MM.1S (cell line): ENCODE results near the gene HDAC9.

Experiments
- EZH2 ChIP-seq: fragments of 300-600 bp; sonication (generic); optimal IDR thresholded peaks from 2 replicates; pipeline ENCODE3; 2017; ENCODE audit warnings: low read depth, mild to moderate bottlenecking, antibody characterized with exemption, low read length, mixed read lengths
- TF ChIP-seq, protein P1 (sequence below): fragments of 300-600 bp; sonication (generic); IDR thresholded peaks from 2 replicates; pipeline ENCODE4 v1.5.1; 2016; ENCODE audit warnings: antibody characterized with exemption, low read length, mixed read lengths

DNA sequence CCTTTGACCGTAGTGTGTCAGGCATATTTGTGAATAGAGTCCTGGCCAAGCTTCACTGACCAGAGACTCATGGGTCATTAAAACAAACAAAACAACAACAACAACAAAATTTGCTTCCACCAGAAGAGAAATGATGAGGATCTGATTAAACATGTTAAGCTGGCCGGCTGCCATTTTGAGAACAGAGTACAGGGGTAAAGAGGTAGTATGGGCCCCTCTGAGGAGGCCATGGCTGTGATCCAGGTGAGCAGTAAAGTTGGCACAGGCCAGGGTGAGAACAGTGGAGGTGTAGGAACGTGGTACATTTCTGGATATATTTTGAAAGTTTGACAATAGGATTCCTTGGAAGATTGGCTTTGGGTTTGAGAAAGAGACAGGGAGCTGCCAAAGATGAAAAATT, 369.4 kb downstream of the HDAC9 start:
- TF ChIP-seq EZH2, result no peak
- TF ChIP-seq, protein P1, sequence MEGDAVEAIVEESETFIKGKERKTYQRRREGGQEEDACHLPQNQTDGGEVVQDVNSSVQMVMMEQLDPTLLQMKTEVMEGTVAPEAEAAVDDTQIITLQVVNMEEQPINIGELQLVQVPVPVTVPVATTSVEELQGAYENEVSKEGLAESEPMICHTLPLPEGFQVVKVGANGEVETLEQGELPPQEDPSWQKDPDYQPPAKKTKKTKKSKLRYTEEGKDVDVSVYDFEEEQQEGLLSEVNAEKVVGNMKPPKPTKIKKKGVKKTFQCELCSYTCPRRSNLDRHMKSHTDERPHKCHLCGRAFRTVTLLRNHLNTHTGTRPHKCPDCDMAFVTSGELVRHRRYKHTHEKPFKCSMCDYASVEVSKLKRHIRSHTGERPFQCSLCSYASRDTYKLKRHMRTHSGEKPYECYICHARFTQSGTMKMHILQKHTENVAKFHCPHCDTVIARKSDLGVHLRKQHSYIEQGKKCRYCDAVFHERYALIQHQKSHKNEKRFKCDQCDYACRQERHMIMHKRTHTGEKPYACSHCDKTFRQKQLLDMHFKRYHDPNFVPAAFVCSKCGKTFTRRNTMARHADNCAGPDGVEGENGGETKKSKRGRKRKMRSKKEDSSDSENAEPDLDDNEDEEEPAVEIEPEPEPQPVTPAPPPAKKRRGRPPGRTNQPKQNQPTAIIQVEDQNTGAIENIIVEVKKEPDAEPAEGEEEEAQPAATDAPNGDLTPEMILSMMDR, result no peak
